ENCODE measurements around the gene ILRUN. TPM values are rescaled to one million over a fixed set of nuclear protein-coding genes. Genes with fewer than 3 reads are reported as not detected.

The ILRUN gene
- total and polyA plus RNA-seq, 9 of the 15 experiments (the other 6 are each of a cell fraction or from before 2014, with no cell fraction given) = 24.9 to 78.9 (median 53.4) TPM

DNA sequence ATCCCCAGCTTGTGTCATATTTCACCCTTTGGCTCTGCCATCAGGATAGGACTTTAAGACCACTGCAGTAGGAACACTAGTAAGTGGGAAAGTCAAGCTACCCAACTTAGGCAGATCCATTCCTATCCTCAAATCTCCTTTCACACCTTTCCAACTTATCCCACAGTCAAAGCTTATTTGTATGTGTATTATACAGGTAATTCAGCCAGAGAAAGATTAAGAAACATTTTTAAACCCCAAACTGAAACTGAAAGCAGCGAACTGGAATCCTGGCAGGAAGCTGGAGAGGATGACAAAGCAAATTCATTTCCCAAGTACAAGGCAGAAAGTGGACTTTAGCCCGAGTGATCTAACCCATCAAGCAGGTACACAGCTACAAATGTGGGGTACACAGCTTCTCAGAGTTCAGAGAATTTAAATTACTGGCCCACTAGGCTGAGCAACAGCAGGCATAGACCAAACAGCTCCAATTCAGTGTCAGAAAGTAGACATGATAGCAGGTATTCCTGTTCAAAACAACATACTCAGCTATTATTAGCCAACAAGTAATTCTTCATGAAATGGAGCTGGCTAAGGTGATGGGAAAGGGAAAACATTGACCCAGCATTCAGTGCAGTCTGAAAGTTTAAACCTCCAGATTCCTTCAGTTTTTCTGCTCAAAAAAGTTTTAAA is 39.1 kb downstream of the ILRUN start (continued):
- TF ChIP-seq, protein P1, sequence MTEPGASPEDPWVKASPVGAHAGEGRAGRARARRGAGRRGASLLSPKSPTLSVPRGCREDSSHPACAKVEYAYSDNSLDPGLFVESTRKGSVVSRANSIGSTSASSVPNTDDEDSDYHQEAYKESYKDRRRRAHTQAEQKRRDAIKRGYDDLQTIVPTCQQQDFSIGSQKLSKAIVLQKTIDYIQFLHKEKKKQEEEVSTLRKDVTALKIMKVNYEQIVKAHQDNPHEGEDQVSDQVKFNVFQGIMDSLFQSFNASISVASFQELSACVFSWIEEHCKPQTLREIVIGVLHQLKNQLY (CRISPR knock-in tag; conservative IDR thresholded peaks at IDR 0.05) = no peak
- no peak for TF ChIP-seq RFX1 (IDR thresholded peaks at IDR 0.05)
- 0 out of 2 replicates have a peak, but pooled peaks have one; percentile 17 for TF ChIP-seq TOE1 (IDR thresholded peaks at IDR 0.05; ENCODE audit: borderline replicate concordance)
- no peak for TF ChIP-seq TOE1 (CRISPR knock-in tag; IDR thresholded peaks at IDR 0.05; ENCODE audit: borderline replicate concordance, low read depth)
- no peak for TF ChIP-seq POLR2H (tag; IDR thresholded peaks at IDR 0.05; ENCODE audit: low read depth)
- TF ChIP-seq KLF16 (IDR thresholded peaks at IDR 0.05) = no peak
- TF ChIP-seq SMARCA4 (IDR thresholded peaks at IDR 0.05) = peak; percentile 38; the same call in 1 of the 2 replicates
- TF ChIP-seq ZNF695 (CRISPR knock-in tag; IDR thresholded peaks at IDR 0.05) = no peak
- TF ChIP-seq ZBTB7A (IDR thresholded peaks at IDR 0.05; ENCODE audit: borderline replicate concordance, control insufficient read depth, low read depth, low read length) = no peak
- TF ChIP-seq DPF2 (IDR thresholded peaks at IDR 0.05) = 0 out of 2 replicates have a peak, but pooled peaks have one; percentile 10
- peak; percentile 71; the same call in 1 of the 2 replicates for TF ChIP-seq CREB3 (tag; conservative IDR thresholded peaks at IDR 0.05; ENCODE audit: low read depth)
- TF ChIP-seq ETV5 (CRISPR knock-in tag; IDR thresholded peaks at IDR 0.05; ENCODE audit: low read depth) = no peak
- no peak for TF ChIP-seq KDM2B (CRISPR knock-in tag; IDR thresholded peaks at IDR 0.05)
- no peak for TF ChIP-seq GTF2B (IDR thresholded peaks at IDR 0.05; ENCODE audit: extremely low read depth, insufficient read length)

Measured in K562 (cell line).